IPS-15b (cell line): ENCODE results near the gene NDUFA3.

Source experiments
- H3K27me3 ChIP-seq: one replicate; pipeline ENCODE4 v1.6.1; 2013; ENCODE audit warnings: low read length; ENCODE audit not compliant: control insufficient read depth, insufficient read depth
- H3K36me3 ChIP-seq: one replicate; pipeline ENCODE4 v1.6.1; 2013; ENCODE audit warnings: low read length; ENCODE audit not compliant: control insufficient read depth, insufficient read depth
- H3K4me1 ChIP-seq: one replicate; pipeline ENCODE4 v1.6.1; 2013; ENCODE audit warnings: mild to moderate bottlenecking, low read length; ENCODE audit not compliant: control insufficient read depth, insufficient read depth
- H3K4me3 ChIP-seq: one replicate; pipeline ENCODE4 v1.5.1; 2013; ENCODE audit warnings: low read depth, low read length
- H3K9ac ChIP-seq: one replicate; pipeline ENCODE4 v1.6.1; 2013; ENCODE audit warnings: low read depth, mild to moderate bottlenecking, low read length
- H3K9me3 ChIP-seq: one replicate; pipeline ENCODE4 v1.6.1; 2013; ENCODE audit warnings: mild to moderate bottlenecking, low read length; ENCODE audit not compliant: control insufficient read depth, insufficient read depth

Gene NDUFA3

DNA sequence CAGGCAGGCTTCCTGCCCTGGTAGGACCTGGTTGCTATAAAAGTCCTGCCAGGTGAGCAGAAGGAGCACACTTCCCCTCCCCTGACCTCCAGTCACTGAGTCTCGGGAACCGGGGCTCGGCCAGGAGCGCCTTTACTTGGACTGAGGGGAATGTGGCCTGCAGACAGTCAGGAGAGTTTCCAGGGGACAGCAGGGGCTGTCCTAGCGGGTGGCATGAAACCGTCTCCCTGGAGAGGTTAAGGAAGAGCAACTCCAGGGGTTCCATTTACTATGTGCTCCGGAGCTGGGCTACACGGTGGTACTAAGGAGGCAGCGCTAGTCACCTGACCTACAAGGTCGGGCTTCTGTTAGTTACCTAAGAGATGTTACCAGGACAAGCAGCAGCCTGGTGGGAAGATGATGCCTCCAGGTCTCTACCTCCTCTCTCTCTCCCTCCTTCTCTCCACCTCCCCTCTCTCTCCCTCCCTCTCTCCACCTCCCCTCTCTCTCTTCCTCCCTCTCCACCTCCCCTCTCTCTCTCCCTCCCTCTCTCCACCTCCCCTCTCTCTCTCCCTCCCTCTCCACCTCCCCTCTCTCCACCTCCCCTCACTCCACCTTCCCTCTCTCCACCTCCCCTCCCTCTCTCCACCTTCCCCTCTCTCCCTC is 30.8 kb downstream of the NDUFA3 start:
- Histone ChIP-seq H3K4me3 (no peak overlapping the region), H3K9me3 (no peaks in the 10 kb centered on the region), H3K4me1 (no peaks in the 10 kb centered on the region), H3K9ac (no peak overlapping the region), H3K27me3 (no peaks in the 10 kb centered on the region), H3K36me3 (peaks cover 23% of the 10 kb centered on the region)

DNA sequence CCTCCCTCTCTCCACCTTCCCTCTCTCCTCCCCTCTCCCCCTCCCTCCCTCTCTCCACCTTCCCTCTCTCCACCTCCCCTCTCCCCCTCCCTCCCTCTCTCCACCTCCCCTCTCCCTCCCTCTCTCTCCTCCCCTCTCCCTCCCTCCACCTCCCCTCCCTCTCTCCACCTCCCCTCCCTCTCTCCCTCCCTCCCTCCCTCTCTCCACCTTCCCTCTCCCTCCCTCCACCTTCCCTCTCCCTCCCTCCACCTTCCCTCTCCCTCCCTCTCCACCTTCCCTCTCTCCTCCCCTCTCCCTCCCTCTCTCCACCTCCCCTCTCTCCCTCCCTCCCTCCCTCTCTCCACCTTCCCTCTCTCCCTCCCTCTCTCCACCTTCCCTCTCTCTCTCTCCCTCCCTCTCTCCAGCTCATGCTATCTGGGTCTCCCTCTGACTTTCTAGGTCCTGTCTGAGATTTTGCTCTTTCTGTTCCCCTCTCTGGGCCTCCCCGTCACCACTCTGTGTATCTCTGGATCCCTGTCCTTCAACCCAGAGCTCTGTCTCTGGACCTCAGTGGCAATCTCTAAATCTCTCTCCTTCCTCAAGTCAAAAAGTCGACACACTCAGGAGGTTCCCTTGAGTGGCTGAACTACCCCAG is 31.4 kb downstream of the NDUFA3 start:
- Histone ChIP-seq H3K9ac (no peak overlapping the region), H3K9me3 (no peaks in the 10 kb centered on the region), H3K4me1 (peaks cover 2% of the 10 kb centered on the region), H3K27me3 (no peaks in the 10 kb centered on the region), H3K4me3 (no peak overlapping the region), H3K36me3 (peaks cover 17% of the 10 kb centered on the region)

DNA sequence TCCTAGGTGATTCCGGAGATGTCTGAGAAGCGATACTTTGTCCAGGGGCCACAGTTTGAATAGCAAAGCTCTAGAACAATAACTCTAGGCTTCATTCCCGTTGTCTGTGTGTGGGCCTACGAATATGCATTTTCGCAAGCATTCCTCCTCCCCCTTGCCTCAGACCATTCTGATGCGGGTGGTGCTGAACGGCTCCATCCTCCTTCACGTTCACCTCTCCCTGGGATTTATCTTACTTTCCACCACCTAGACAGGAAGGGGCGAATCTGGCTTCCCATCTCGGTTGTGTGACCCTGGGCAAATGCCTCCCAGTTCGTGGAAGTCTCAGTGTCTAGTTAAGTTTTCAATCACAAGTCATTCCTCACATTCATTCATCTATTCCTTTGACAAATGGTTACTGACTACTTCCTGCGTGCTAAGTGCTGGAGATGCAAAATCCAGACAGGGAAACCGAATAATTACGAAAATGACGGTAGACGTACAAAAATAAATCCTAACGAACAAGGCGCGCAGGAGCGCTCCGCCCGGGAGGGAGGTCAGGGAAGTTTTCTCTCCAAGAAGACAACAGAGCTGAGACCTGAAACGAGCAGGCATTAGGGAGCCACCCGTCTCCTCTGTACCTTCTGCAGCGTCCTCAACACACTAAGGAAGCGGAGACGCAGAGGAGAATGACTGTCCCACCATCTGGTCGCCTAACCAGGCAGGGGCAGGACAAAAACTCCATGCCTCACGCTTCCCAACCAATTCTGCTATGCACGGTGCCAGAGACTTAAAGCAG is 33.6 kb downstream of the NDUFA3 start:
- H3K9me3 ChIP-seq = no peaks in the 10 kb centered on the region
- peak overlapping the region; percentile 84 for H3K4me3 ChIP-seq
- peaks cover 10% of the 10 kb centered on the region for H3K36me3 ChIP-seq
- H3K4me1 ChIP-seq = peaks cover 7% of the 10 kb centered on the region
- H3K9ac ChIP-seq = peak overlapping the region; percentile 57
- H3K27me3 ChIP-seq = no peaks in the 10 kb centered on the region

DNA sequence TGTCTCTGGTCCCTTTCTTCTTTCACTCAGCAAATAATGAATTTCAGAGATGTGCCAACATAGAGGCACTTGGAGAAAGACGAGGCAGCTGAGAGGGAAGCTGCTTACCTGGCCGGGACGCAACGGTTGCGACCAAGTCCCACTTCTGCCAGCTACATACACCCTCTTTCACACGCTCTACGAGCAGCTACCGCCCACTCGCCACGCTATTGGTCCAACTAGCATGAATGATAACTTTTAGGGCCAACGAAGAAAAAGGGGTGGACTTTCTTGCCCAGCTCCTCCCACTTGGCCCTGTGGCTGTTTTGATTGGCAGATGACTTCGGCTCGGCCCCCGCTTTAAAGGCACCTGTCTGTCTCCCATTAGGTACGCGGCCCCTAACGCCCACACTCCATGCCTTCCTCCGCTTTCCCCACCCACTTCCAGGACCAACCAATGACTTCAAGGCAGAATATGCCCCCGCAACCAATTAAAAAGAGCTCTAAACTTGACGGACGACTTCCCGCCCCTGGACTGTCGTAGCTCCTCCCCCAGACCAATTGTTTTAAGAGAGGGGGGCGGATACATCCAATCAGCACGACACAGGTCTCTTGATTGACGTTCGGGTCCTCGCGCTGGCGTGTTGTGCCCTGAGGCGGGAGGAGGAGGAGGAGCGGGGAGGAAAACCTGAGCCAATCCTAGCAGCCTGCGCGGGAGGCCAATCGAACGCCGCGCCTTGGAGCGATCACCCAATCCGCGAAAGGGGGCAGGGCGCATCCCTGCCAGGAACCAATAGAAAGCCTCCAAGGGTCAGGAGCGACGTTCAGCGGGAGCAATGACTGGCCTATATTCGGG is 34.4 kb downstream of the NDUFA3 start:
- Histone ChIP-seq H3K4me3 (peak overlapping the region; percentile 84), H3K36me3 (peaks cover 11% of the 10 kb centered on the region), H3K9me3 (no peaks in the 10 kb centered on the region)

DNA sequence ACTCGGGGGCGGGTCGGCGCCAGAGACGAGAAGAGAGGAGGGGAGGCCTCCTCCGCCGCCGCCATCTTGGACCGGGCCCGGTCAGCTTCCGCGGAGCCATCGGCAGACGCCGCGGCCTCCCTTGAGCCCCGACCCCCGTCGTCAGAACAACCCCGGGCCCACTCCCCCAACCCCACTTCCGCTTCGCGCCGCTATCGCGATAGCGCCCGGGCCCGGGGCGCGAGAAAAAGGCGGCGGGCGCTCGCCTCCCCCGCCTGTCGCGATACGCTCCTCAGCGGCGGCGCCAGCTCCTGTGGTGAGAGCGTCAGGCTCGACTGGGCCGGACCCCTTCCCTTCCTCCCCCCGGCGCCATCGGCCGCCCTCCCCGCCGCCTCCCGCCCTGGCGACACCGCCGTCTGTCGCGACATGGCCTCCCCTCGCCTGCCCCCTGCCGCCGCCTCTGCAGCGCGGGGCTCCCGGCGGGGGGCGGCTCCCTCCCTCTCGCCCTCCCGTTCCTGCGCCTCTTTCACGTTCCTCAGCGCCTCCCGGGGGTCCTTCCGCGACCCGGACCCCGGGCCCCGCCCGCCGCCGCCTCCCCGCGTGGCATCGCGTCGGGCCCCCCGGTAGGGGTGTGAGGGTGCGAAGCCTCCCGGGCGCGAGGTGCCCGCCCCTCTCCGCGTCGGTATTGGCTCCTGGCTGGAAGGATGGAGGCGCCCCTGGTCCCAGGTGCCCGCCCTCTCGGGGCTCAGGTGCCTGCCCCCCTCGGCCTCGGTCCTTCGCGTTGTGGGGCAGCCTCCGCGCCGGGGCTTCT is 35.2 kb downstream of the NDUFA3 start, which contains the start of gene CNOT3:
Gene CNOT3, plus strand, starts transcription at position 64 of the 790 bp plus-strand sequence. CDS start 5,217 bp downstream, outside the sequence.
- H3K4me1 ChIP-seq = peaks cover 7% of the 10 kb centered on the region
- H3K4me3 ChIP-seq = peak within 1 kb of the TSS; percentile 84
- H3K9ac ChIP-seq = peak within 1 kb of the TSS; percentile 65
- H3K27me3 ChIP-seq = no peaks in the 10 kb centered on the region
- peaks cover 19% of the 10 kb centered on the region for H3K36me3 ChIP-seq
- H3K9me3 ChIP-seq = no peaks in the 10 kb centered on the region

More for the DNA sequence above, 34.4 kb downstream of the NDUFA3 start:
- peaks cover 7% of the 10 kb centered on the region for H3K4me1 ChIP-seq
- no peaks in the 10 kb centered on the region for H3K27me3 ChIP-seq
- H3K9ac ChIP-seq = peak overlapping the region; percentile 65

DNA sequence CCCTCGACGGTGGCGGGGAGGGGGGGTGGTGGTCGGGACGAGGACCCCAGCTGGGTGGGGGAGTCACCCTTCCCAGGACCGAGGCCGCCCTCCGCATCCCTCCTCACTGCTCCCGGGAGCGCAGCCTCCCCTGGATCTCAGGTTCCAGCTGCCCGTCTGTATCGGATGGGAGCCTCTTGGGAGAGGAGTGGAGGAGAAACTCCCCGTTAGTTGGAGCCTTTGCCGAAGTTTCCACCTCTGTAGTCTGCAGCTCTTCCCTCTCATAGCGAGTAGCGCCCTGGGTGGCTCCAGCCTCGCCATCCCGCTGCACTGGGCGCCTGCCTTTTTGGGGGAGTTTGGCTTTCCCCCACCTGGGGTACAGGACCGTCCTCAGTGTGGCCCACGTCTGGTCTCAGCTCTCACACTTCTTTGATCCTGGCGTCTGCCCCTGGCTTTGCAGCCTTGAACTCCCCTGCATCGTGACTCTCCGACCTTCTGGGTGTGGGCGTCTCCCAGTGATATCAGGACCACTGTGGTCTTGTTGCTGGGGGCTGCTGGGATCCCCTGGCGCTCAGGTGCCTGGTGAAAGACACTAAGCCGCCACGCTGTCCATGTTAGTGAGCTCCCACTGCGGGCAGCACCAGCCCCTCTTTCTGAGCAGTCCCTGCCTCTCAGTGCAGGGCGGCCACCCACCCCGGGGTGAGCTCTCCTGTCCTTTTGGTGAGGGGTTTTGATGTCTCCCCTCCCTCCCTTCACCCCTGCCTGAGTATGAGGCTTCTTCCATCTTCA is 36.0 kb downstream of the NDUFA3 start:
- H3K9ac ChIP-seq = no peak overlapping the region
- H3K9me3 ChIP-seq = no peaks in the 10 kb centered on the region
- H3K36me3 ChIP-seq = peaks cover 27% of the 10 kb centered on the region
- no peaks in the 10 kb centered on the region for H3K27me3 ChIP-seq
- H3K4me3 ChIP-seq = peak overlapping the region; percentile 72
- peaks cover 7% of the 10 kb centered on the region for H3K4me1 ChIP-seq

DNA sequence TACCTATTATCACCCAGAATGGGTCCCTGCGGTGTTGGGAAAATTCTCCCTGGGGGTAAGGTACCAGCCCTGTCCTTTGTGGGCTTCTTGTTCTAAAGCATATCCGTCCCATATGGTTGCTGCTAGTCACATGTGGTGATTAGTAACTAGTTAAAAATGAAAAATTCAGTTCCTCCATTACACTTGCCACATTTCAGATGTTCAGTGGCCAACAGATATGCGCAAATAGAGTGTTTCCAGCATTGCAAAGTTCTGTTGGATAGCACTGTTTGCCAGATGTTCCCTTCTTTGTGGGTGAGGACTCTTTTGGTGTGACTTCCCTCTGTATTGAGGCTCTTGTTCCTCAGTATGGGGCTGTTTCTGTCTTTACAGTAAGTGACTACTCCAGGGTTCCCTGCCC is 38.7 kb downstream of the NDUFA3 start:
- H3K4me1 ChIP-seq = peaks cover 7% of the 10 kb centered on the region
- no peaks in the 10 kb centered on the region for H3K27me3 ChIP-seq
- no peak overlapping the region for H3K9ac ChIP-seq
- H3K36me3 ChIP-seq = peaks cover 53% of the 10 kb centered on the region
- H3K4me3 ChIP-seq = no peak overlapping the region
- H3K9me3 ChIP-seq = no peaks in the 10 kb centered on the region

DNA sequence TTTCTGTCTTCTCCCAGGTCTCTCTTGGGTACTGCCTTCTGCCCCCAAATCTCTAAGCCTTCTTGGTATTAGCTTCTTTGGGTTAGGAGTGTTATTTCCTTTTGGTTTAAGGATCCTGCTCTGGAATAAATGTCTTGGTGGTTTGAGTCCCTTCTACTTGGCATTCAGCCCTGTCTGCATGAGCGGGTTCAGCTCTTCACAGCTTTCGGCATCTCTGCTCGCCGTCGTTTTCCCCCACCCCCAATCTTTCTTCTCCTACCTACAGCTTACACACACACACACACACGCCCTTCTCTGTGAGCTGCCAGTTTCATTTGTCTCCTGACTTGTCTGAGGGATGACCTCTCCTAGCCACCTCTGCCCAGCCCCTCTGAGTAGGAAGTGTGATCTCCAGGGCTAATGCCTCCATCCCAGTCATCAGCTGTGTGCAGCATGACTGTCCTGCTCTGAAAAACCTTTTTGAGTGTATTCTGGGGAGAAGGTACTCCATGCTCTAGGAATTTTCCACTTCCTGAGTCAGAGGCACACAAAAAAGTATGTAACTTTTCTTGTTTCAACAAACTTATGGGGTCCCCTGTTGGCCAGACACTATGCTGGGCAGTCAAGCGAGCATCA is 39.6 kb downstream of the NDUFA3 start:
- H3K27me3 ChIP-seq = no peaks in the 10 kb centered on the region
- no peak overlapping the region for H3K4me3 ChIP-seq
- H3K9ac ChIP-seq = no peak overlapping the region
- H3K4me1 ChIP-seq = peaks cover 7% of the 10 kb centered on the region
- H3K36me3 ChIP-seq = peaks cover 61% of the 10 kb centered on the region
- H3K9me3 ChIP-seq = no peaks in the 10 kb centered on the region

DNA sequence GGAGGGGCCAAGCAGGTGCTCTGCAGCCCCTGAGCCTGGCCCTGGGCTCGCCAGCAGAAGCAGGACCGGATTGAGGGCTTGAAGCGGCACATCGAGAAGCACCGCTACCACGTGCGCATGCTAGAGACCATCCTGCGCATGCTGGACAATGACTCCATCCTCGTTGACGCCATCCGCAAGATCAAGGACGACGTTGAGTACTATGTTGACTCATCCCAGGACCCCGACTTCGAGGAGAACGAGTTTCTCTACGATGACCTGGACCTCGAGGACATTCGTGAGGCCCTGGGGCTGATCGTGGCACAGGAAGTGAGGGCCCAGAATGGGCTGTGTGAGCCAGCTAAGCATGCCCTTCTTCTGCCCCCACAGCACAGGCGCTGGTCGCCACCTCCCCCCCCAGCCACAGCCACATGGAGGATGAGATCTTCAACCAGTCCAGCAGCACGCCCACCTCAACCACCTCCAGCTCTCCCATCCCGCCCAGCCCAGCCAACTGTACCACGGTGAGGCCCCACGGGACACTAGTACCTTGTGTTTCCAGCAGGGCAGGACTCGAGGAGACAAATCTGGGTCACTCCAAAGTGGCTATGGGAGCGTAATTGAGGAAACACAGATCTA is 43.0 kb downstream of the NDUFA3 start:
- H3K4me1 ChIP-seq = peaks cover 3% of the 10 kb centered on the region
- H3K4me3 ChIP-seq = no peak overlapping the region
- H3K36me3 ChIP-seq = peaks cover 79% of the 10 kb centered on the region
- H3K9me3 ChIP-seq = no peaks in the 10 kb centered on the region
- H3K9ac ChIP-seq = no peak overlapping the region
- H3K27me3 ChIP-seq = no peaks in the 10 kb centered on the region

DNA sequence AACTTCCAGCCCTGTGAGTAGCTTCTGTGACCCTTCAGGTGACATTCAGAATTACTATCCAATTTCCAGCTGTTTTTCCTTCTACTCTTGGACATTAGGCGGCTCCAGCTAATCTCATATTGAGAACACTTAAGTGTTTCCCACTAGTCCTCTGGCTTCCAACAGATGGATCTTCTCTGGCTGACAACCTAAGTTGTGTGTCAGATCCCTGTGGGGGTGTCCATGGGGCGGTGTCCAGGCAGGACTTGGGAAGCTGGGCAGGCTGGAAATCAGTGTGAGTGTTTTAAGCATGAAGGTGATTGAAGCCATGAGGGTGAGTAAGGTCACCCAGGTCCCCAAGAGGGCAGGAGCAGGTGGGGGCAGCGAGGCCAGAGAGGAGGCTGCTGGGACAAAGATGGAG is 45.0 kb downstream of the NDUFA3 start:
- Histone ChIP-seq H3K36me3 (peaks cover 89% of the 10 kb centered on the region), H3K4me1 (no peaks in the 10 kb centered on the region), H3K9me3 (no peaks in the 10 kb centered on the region), H3K4me3 (no peak overlapping the region), H3K27me3 (no peaks in the 10 kb centered on the region), H3K9ac (no peak overlapping the region)
